Activated gamma-delta T cell (primary cell): ENCODE data around the gene PPM1F.
"Not testable (repeated sequence)": the region's sequence is repeated elsewhere in the genome, so short reads cannot be mapped to it uniquely, and the experiment has no call there.

Source experiments
- DNase-seq: peaks from one replicate; lab custom pipeline; 2025; lab: John Stamatoyannopoulos, UW

The PPM1F gene

DNA sequence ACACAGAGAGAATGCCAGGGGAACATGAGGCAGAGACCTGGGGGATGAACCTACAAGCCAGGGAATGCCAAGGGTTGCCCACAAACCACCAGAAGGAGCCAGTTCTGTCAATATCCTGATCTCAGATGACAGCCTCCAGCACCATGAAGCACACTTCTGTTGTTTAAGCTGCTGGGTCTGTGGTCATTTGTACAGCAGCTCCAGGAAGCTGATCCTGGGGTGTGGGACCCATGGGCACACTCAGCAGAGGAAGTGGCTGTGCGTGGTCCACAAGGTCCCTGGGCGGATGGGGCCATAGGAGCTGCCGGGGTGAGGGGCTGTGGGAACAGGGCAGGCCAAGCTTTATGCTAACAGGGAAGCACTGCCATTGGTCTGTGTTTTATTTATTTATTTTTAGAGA, 12.1 kb downstream of the PPM1F start:
- no peak for DNase-seq

- not testable (repeated sequence) for DNase-seq
These were observed 12.7 kb downstream of the PPM1F start for GRCh38 chr22:21939935-21940334.

DNA sequence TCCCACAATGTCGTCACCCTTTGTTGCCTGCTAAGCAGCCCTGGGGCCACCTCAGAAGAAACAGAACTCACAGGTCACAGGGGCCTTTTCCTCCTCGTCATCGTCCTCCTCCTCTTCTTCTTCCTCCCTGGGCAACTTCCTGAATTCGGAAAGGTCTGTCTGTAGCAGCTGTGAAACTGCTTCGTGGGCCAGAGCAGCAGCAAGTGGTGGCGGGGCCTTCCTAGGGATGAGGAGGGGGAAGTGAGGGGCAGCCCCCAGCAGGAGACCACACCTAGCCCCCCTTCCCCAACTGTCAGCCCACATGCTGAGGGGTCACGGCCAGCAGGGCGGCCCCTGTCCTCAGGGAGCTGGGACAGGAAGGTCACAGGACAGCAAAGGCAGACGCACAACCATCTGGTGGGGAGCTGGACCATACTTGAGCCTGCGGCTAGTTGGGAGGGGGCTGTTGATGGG, 13.2 kb downstream of the PPM1F start:
- DNase-seq, result no peak

GRCh38 chr22:21938906-21939305, 13.7 kb downstream of the PPM1F start:
- no peak for DNase-seq

GRCh38 chr22:21938071-21938822, 14.4 kb downstream of the PPM1F start:
- DNase-seq, result peak; percentile 73

GRCh38 chr22:21937821-21938070, 14.9 kb downstream of the PPM1F start:
- DNase-seq, result no peak

DNA sequence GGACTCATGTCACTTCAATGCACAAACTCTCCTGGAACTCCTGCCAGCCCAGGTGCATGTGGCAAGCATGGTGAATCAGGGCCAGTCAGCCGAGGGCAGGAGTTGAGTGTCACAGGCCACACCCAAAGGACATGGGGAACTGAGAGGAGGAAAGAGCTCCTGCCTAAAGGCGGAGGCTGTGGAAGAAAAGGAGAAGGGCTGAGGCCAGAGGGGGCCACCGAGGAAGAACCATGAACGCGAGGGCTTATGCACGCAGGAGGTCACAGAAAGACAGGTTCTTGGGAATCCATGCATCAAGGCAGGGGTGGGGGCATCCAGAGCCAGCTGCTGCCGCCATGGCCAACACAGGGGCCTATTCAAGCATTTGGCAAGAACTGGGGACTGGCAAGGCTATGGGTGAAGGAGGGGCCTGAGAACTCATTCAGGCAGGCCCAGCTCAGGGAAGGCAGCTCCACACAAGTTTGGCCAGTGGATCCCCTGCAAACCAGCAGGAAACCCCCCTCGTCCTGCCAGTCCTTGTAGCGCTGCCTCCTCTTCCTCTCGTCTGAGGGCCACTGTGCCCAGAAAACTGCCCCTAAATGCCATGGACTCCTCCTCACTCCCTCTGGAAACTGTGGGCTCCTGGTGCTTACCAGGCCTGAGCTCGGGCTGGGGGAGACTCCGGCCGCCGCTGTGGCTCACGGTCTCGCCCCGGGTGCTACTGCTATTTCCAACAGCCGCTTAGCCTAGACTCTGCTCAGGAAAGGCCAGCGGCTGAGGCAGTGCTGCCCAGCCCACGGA, 15.4 kb downstream of the PPM1F start:
- no peak for DNase-seq

GRCh38 chr22:21936151-21936775, 16.4 kb downstream of the PPM1F start:
- no peak for DNase-seq

GRCh38 chr22:21933910-21934309, 18.7 kb downstream of the PPM1F start:
- DNase-seq, result no peak

DNA sequence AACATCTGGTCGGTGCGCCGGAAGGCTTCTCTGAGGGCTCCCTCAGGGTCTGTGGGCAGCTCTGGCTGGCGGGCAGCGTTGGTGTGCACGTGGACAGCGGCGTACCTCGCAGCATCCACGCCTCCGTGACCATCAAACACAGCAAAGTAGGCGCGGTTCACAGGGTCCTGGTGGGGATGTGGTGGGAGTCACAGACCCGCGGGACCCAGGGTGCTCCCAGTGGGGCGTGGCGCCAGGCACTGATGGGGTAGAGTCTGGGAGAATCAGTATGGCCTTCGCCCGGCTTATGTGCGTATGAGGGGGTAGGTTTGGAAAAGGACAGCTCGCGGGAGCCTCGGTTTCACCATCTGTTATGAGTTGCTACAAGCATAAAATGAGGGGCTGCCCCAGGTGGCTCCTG, 19.2 kb downstream of the PPM1F start:
- DNase-seq, result no peak

DNA sequence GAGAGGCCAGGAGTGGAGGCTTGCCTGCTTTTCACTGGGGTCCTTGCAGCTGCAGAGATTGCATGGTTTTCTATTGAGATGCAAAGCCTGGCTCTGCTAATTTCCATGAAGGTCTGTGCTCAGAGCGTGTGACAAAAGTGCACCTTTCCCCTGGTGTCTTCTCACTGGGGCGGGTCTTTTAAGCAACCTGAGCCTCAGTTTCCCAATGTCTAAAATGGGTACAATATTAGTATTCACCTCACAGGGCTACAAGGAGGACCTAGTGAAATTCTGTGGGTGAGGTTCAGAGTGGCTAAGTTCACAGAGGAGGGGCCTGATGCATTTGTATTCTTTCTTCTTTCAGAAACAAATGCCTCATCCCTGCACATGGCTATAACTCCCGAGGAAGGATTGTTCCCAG, 20.3 kb downstream of the PPM1F start:
- DNase-seq, result no peak

DNA sequence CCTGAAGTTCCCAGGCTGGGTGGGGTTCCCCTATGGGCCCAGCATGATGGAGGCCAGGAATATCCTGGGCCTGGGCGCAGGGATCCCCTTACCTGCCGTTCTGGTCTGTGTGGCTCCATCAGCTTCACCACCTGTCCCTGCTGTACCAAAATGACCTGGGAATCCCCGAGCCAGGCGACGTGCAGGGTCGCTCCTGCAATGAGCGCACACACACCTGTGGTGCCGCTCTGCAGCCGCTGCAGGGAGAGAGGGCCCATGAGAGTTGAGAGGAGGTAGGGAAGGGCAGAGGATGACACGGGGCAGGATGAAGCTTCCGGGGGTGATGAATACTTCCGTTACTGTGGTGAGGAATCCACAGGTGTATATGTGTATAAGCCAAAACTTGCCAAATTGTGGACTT, 21.6 kb downstream of the PPM1F start:
- no peak for DNase-seq

DNA sequence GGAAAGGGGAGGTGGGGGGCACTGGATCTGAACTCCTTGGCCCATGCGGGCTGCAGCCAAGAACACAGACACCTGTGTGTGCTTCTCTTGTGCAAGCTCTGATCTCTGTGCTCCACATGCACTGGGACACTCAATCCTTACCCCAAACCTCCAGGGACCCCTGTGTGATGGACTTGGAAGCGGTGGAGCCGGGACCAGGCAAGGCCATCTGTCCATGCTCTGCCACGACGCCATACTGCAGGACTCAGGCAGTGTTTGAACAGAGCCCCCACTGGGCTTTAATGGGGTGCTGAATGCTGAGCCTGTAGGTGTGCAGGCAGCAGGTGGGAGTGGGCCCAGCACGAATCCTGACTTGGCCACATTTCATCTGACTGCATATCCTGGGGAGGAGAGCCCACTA, 23.4 kb downstream of the PPM1F start:
- DNase-seq, result no peak

GRCh38 chr22:21928048-21928447, 24.6 kb downstream of the PPM1F start:
- no peak for DNase-seq

- DNase-seq, result no peak
These were observed 25.3 kb downstream of the PPM1F start for GRCh38 chr22:21927174-21927823.

DNA sequence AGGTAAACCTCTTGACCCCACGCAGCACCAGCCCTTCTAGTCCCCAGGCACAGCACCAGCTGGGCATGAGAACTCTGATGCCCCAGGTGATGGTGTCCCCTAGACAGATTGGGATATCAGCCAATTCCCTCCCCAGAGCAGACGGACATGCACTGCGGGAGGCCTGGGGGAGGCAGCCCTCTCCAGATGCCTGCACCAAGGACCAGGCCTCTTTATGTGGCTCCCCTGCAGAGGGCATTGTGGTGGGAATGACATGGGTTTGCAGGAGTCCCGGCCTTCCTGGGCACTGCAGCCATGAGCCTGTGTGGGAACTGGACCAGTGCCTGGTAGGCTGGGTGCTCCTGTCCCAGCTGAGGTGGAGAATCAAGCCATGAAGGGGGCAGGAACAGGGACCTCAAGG, 25.9 kb downstream of the PPM1F start:
- no peak for DNase-seq

DNA sequence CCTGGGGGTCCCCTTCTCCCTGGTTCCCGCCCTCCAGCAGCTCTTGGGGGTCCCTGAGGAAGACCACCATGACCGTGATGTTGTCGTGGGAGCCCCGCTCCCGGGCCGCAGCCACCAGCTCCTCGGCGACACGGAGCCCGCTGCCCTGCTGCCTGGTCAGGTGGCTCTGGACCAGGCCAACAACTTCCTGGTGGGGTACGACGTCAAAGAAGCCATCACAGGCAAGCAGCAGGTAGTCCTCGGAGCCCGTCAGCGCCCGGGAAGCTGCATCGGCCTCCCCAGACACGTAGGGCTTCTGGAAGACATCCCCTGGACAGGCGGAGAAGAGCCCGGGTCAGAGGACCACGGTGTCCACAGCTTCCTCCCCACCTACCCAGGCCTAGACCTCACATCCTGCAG, 29.5 kb downstream of the PPM1F start:
- DNase-seq, result no peak

DNA sequence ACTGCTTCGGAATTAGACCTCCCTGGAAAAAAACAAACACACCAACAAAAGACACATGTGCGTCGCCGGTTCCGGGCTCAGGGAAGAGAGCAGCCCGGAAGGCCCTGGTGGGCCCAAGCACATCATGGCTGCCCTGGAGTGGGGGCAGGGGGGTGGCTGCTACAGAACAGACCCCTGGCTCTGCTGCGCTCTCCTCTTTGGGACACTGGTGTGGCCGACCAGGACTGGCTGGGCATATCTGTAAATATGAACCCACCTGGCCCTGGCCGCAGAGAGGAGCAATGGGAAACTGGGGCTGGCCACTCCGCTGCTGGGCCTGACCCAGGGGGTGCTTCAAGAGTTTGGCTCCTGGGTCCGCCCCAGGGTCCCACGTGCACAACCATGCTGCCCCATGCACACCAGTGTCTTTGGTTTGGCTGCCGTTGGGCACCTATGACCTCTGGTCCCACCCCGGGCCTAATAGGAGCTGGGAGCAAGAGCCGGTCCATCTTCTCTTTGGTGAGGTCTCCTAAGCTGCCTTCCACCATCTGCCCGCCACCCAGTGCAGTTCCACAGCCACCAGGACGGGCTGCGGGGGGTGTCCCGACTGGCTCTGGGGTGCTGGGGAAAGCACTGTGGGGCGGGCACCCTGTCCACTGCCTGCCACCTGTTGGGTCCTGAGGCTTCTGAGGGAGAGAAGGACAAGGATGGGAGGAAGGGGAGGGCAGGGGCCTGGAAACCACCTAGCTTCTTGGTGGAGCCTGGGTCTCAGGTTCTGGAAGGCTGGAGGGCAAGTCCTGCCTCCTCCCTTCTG, 30.1 kb downstream of the PPM1F start:
- no peak for DNase-seq

- DNase-seq, result no peak
These were observed 30.9 kb downstream of the PPM1F start for GRCh38 chr22:21921729-21922128.

DNA sequence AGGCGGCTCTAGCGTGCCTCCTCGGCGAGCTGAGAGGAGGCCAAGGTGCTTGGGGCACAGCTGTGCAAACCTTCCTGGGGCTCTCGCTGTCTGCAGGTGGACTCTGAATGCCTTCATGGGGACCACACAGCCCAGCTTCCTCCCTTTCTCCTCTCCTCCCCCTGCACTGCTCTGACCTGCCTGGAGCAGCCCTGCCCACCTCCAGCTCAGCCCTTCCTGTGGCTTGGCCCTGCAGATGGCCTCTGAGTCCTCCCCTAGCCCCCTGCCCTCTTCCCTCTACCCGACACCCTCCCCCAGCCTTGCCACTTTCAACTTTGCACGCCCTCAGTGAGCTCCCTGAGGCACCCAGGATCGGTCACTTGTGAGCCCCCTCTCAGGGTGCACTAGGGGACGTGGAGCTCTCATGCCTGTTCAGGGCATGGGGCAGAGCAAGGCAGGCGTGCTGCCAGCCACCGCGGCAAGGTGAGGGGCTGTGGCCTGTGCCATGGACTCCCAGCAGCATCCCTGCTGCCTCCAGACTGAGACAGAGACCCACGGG, 31.4 kb downstream of the PPM1F start:
- DNase-seq, result no peak

DNA sequence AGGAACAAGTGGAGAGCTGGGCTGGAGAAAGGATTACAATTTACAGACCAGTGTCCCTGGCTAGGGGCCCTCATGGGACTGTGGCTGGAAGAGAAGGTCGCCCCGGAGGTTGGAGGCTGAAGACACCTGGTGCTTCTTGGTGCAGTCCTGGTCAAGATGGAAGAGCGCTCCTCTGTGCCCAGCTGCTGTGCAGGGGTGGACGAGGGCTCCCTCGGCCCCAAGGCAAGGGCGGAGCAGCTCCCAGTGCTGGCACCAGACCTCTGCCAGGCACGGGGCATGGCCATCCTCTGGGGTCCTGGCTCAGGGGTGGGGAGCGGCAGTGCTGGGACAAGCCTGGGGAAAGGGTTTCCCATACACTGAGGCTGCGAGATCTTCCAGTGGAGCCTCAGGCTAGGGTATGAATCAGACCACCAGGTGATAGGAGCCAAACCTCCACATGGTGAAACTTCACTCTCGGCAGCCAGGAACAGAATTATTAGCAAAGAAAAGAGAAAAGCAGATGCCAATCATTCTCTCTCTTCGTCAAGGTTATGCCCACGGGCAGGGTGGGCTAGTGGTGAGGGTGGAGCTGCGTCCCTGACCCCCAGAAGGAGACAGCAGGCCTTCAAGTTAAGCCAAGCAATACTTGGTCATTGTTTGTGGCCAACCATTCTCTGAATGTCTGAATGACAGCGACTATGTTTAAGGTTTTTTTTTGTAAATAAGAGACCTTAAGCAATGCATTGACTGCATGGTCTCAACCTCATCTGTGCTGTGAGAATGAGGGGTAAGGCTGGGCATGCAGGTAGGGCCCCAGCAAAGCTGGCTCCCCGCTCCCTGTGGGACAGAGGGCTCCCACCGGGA, 32.1 kb downstream of the PPM1F start:
- DNase-seq, result no peak
